GM12873 (cell line): ENCODE measurements around the gene AOC1.

Experiments used
- CTCF ChIP-seq: IDR thresholded peaks from 2 replicates; pipeline ENCODE4 v1.5.1; 2012; ENCODE audit warnings: low read depth, mild to moderate bottlenecking, moderate library complexity, low read length, control low read depth; ENCODE audit not compliant: insufficient read depth; ENCODE audit errors: missing control alignments

Gene AOC1

GRCh38 chr7:150818971-150819370 is 33.3 kb upstream of the AOC1 start:
- TF ChIP-seq CTCF = no peak

DNA sequence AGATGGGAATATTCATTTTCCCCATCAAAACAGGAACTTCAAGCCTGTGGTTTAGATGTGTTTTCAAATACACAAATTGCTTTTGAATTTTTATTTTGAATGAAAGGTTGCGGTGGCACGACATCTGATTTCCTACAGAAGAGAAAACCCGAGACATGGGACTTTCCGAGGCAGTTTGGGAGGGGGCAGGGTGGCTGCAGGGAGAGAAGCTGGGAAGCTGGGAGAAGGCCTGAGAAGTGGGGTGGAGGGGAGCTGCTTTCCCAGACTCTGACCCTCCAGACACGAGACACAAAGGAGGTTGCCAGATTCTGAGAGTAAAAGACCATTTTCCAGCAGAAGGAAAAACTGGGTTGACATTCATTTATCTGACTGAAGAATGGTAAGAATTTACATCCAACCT is 32.2 kb upstream of the AOC1 start:
- TF ChIP-seq CTCF = no peak

DNA sequence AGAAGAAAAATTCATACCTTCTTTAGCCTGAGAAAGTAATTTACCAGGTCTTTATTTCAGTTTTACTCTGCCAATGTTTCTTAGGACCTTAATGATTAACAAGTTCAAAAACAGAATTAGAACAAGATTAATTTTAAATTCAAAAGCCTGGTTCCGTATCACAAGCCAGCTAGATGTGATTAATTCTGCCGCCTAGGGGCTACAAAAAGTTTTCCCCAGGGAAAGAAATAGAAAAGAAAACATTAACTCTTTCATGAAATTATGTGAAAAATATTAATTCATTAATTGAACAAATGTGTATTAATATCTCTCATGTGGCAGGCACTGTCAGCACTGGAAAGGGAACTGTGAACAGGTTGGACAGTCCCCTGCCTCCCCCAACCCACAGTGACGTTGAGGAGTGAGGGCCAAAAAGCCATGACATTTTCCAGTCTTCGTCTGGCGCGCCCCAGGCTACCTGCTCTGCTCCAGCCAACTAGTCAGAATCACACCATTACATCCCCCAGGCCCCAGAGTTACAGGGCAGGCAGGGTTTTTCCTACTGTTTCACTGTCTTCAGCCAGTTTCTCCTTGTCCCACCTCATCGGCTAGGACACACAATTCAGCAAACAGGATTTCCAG is 31.6 kb upstream of the AOC1 start:
- no peak for TF ChIP-seq CTCF

DNA sequence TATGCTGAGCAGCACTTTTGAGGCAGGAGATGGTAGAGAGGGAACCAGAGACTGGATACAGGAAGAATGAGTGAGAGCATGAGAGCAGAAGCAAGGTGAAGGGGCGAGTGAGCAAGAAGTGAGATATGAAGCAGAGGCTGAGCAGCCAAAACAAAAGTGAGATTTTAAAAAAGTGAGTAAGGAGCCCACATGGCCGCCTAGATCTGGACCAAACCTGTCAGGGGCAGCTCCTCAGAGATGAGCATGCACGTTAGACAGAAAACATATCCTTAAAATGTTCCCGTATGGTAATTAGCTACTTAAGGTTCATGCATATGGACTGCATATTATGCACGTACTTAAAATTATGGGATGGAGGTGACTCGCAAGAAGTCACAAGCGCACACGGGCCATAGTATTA is 29.3 kb upstream of the AOC1 start:
- no peak for TF ChIP-seq CTCF

- TF ChIP-seq CTCF = no peak
Observed at GRCh38 chr7:150823484-150824126, 28.7 kb upstream of the AOC1 start.

DNA sequence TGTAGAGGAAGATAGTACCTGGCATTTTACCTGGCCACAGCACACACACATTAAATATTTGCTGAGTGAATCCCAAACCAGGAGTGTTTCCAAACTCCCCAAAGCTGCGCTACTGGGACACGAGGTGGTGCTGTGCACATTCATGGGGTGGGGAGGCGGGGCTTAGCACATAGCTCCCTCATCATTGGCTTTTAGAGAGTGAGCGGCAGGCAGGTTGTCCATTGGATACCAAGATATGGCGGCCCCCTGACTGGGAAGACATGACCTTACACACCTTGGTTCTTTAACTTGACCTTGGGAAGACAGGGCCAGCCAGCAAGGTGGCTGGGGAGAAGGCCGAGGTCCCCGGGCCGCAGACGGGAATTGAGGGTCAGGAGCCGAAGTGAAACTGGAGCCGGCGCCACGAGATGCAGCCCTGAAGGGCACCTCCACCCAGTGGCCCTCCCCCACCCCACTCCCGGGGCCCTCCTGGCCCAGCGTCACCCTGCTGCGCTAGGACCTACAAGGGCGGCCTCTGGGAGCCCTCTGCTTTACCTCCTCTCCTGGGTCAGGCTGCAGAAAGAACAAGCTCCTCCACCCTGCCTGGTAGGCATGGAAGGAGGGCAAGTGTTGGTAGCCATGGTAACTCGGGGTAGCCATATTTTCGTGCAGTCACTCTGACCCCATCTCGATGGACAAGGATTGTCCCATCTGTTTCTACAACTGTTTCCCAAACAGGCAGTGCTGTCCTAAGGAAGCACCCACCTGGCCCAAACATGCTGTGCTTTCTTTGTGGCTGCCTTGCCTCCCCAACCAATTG is 27.7 kb upstream of the AOC1 start:
- TF ChIP-seq CTCF = no peak
